Measurements from ENCODE around the gene ZNF787.
A peak's percentile ranks its signal among the peaks of the same experiment; 100 is the strongest.

GRCh38 chr19:56080669-56081401 lies 40.3 kb downstream of the ZNF787 start:
- no peak for TF ChIP-seq POLR2AphosphoS5 (IDR thresholded peaks at IDR 0.05; ENCODE audit: low read depth, low read length)
- TF ChIP-seq ELF1 (IDR thresholded peaks at IDR 0.05): no peak
- no peak for TF ChIP-seq YY1 (IDR thresholded peaks at IDR 0.05; ENCODE audit: low read depth)
- TF ChIP-seq, protein P1, sequence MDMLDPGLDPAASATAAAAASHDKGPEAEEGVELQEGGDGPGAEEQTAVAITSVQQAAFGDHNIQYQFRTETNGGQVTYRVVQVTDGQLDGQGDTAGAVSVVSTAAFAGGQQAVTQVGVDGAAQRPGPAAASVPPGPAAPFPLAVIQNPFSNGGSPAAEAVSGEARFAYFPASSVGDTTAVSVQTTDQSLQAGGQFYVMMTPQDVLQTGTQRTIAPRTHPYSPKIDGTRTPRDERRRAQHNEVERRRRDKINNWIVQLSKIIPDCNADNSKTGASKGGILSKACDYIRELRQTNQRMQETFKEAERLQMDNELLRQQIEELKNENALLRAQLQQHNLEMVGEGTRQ (IDR thresholded peaks at IDR 0.05; ENCODE audit: borderline replicate concordance, low read depth, low read length): no peak
- TF ChIP-seq RAD21 (IDR thresholded peaks at IDR 0.05; ENCODE audit: low read length): peak; percentile 58
- TF ChIP-seq CTCF (IDR thresholded peaks at IDR 0.05): peak; percentile 51
- TF ChIP-seq NFIC (IDR thresholded peaks at IDR 0.05; ENCODE audit: borderline replicate concordance): no peak
- TF ChIP-seq, protein P2, sequence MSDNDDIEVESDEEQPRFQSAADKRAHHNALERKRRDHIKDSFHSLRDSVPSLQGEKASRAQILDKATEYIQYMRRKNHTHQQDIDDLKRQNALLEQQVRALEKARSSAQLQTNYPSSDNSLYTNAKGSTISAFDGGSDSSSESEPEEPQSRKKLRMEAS (IDR thresholded peaks at IDR 0.05; ENCODE audit: low read depth): no peak
- no peak for TF ChIP-seq TEAD4 (IDR thresholded peaks at IDR 0.05; ENCODE audit: borderline replicate concordance, insufficient read depth)
- TF ChIP-seq CHD2 (IDR thresholded peaks at IDR 0.05; ENCODE audit: low read length, partially characterized antibody): no peak
- no peak for TF ChIP-seq NRF1 (IDR thresholded peaks at IDR 0.05; ENCODE audit: low read depth, low read length)
- no peak for TF ChIP-seq MXI1 (IDR thresholded peaks at IDR 0.05; ENCODE audit: low read depth, low read length)
- no peak for TF ChIP-seq FOXM1 (IDR thresholded peaks at IDR 0.05; ENCODE audit: low read depth)

Measured in SK-N-SH (cell line).